HG03378 (cell line): ENCODE results near the gene DLX3.

Experiments used
- ATAC-seq: cut with Tn5 transposase; IDR thresholded peaks from one replicate; pipeline ENCODE4 v1.9.1; 2021; ENCODE audit warnings: mild to moderate bottlenecking, moderate library complexity; ENCODE audit not compliant: unreplicated experiment

Gene DLX3

GRCh38 chr17:49992933-49993422 lies 2.0 kb downstream of the DLX3 start:
- ATAC-seq: no peak

GRCh38 chr17:49992191-49992932 lies 2.7 kb downstream of the DLX3 start:
- ATAC-seq: no peak

- no peak for ATAC-seq
These were observed 3.6 kb downstream of the DLX3 start for GRCh38 chr17:49991409-49991808.

- ATAC-seq: no peak
These were observed 4.1 kb downstream of the DLX3 start for GRCh38 chr17:49990921-49991320.

DNA sequence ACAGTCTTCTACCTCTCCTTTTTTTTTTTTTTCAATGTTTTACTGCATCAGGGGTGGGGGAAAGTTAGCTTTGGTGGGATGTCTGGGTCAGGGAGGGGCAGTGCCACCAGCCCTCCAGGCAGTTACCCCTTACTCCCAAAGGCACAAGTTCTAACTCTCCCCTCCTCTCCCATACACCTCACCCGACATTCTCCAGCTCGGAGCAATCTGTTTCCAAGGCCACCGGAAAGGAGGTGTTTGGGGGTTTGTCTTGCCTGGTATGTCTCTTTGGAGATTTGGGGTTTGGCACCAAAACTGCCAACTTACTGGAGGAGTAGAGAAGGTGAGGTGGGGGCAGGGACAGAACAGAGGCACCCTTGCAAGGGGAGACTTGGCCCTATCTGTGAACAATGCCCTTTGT lies 4.7 kb downstream of the DLX3 start:
- no peak for ATAC-seq

DNA sequence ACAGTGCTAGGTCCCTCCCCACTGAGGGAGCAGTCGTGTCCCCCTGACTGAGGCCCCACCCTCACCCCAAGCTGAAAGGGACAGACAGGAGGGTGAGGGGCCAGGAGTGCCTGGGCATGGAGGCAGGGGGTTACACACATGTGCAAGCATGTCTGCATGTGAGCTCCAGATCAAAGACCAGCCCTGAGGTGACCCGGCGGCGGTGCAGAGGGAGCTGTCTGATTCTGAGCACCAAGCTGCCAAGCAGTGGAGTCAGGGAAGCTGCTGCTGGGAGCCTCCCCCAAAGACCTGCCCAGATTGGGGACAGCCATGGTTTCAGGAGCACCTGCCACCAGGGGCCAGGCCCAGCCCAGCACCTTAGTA lies 5.5 kb downstream of the DLX3 start:
- no peak for ATAC-seq

DNA sequence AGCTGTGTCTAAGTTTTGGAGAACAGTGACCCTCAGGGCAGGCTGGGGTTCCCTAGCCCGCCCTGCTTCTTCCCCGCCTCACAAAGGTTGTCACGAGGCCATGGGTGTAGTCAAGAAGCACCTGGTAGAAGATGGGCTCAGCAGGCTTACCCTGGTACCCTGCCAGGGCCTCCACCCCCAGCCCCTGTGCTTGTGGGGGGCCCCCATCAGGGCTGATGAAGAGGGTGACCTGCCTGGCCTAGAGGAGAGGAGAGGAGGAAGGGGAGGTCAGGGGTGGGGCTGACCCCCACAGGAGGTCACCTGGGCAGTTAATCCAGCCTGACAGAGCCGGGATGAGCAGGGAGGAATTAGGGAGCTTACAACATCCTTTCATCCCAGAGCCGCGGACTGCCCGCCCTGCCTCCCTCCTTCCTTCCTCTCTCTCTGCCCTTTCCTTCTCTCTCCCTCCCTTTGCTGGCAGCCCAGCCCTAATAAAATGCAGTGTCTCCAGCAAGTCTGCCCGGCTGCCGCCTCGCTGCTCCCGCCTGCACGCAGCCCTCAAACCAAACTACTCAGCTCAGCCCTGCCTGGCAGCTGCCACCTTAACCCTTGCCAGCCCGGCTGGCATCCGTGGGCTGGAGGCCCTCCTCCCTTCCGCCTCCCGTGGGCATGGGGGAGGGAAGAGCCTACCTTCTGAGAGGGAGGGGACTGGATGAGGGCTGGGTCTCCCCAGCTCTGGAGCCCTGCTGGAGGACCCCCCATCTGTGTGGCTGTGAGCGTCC lies 7.2 kb downstream of the DLX3 start:
- ATAC-seq: no peak

DNA sequence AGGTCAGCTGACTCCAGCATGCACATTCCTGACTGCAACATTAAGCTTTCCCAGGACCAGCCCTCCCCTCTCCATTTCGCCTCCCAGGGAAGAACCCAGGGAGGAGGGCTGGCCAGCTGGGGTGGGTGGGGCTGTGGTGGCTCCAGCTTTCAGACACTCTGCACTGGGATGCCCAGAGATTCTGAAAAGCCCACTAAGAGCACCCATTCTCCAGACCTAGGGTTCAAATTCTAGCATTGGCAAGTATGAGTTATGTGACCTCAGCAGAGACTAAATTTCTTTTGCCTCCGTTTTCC lies 7.8 kb downstream of the DLX3 start:
- no peak for ATAC-seq

DNA sequence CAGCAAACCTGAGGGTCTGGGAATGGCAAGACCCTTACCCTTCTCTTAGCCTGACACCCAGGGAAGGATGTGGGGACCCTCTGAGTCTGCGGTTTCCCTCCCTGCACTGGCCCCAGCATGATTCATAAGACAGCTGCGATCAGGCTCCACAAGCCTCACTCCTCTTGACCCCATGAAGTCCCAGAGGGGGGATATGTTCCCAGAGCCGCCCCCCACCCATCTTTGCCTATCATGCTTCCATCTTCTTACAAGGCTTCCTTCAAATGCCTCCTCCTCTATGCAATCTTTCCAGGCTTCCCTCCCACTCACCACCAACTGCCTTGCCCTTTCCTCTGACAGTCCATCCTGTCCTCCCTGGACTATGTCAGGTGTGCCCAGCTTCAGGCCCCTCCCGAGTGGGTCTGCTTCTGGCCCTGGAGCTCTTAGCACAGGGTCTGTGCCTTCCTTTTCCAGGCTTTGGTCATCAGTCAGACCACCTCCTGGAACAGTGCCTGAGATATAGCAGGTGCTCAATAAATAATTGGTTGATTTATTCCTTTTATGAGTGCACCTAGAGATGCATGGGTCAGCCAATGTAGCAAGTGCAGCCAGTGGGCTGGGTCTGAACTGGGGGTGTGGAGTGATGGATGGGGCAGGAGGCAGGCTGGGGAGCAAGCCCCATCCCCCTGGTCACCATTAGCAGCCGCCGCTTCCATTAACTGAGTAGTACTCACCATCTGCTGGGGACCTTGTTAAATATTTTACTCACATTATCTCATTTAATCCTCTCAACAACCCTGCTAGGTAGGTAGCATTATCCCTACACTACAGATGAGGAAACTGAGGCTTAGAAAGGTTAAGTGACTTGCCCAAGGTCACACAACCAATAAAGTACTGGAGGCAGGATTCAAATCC lies 8.4 kb downstream of the DLX3 start:
- no peak for ATAC-seq

GRCh38 chr17:49985310-49985990 lies 9.6 kb downstream of the DLX3 start:
- ATAC-seq: no peak

DNA sequence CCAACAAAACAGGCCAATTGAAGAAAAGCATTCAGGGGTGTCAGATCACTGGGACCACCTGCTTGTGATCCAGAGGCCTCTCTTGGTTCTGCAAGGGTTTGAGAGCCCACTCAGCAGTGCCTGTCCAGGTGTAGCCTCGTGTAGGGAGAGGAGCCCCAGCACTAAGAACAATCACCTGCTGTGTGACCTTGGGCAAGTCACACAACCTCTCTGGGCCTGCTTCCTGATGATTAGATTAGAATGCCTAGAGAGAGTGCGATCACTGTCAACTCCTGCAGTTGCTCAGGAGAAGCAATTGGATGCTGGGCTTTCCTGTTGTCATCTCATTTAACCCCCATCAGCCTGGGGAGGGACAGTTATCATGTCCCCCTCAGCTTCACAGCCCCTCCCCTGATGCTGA lies 10.2 kb downstream of the DLX3 start:
- no peak for ATAC-seq

DNA sequence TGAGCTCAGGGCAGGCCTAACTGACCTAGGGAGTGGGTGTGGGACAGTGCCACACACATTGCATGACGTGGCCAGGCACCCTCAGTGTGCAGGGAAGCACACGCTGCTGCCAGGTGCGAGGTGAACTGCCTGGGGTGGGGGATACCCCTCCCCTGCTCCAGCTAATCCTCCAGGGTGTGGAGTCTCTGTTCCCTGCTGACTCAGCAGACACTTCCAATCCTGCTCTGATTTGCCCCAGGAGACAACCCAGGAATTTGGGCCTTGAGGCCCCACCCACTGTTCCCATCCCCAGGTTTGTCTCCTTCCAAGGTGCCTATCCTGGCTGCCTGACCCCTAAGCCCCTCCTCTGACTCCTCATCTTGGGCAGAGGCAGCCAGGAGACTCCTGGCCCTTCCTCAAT lies 10.7 kb downstream of the DLX3 start:
- no peak for ATAC-seq

GRCh38 chr17:49980703-49981197 lies 14.3 kb downstream of the DLX3 start:
- no peak for ATAC-seq

DNA sequence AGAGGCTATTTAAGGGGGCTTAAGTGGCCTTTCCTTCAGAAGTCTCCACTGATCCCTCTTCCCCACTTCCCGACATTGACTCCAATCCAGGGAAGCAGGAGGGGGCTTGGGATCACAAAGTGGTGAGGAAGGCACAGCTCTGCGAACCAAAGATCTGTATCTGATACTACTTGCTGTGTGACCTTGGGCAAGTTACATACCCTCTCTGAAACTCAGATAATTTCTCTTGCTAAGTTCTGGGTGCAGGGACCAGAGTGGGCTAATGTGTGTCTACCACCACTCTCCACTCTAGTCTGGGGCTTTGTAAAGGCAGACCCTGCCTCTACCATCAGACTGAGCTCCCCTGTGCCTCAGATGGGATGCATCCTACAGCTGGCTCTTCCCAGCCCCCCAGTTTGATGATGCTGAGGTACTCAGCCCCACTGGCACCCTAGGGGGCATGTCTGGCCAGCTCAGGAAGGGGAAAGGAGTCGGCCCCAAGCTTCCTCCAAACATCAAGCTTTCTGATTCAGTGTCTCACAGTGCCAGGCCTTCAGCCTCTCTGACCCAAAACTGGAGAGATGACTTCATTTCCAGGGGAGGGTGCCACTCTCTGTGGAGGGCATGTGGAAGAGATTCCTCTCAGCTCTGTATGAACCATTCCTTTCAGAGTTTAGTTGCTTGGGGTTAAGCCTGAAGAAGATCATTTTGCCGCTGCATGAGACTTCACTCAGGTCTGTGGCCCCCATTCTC lies 15.1 kb downstream of the DLX3 start:
- ATAC-seq: no peak

DNA sequence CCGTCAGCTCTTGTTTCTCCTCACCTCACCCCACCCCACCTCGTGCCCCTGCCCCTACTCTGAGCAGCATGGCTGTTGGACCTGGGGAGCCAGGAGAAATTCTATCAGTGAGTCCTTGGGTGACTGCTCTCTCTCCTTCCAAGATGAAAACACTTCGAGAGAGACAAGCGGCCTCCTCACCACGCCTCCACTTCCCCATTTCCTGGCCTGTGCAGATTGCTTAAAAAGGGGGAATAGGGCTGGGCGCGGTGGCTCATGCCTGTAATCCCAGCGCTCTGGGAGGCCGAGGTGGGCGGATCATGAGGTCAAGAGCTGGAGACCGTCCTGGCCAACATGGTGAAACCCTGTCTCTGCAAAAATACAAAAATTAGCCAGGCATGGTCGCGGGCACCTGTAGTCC lies 16.5 kb downstream of the DLX3 start:
- ATAC-seq: no peak

DNA sequence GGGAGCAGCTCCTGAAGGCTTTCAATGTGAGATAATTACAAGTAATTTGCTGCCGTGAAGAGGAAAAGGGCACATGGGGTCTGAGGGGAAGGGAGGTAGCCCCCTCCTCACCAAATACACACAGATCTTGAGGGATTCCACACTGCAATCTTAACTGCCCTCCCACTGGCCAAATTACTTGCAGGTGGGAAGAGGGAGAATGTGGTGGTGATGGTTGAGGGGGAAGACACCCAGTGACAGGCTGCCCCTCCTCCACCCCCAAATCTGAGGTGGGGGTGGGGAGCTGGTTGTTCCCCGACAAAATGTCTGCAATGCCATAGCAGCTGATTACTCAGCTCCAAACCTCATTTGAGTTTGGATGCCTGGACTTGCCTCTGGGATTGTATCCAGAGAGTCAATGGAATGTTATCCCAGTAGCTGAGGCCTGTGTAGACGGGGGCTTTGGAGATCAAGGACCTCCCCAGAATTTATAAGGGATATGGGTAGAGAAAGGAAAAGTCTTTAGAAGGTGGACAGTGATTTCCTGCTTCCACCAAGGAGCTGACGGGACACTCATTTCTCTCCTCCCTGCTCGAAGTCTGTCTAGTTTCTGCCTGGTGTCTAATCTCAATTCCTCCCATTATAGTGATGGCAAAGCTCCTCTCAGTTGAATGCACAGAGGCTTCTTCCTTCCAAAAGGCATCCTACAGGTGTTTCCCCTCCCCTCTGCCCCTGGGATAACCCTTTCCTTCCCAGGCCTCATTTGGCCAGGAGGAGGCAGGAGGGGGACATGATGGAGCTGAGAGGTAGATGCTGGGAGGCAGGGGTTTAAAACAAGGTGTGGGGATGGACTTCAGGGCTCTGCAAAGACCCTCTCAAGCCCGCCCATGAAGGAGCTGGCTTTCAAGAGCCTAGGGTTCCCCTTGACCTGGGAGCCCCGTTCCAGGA lies 17.3 kb downstream of the DLX3 start:
- ATAC-seq: no peak

DNA sequence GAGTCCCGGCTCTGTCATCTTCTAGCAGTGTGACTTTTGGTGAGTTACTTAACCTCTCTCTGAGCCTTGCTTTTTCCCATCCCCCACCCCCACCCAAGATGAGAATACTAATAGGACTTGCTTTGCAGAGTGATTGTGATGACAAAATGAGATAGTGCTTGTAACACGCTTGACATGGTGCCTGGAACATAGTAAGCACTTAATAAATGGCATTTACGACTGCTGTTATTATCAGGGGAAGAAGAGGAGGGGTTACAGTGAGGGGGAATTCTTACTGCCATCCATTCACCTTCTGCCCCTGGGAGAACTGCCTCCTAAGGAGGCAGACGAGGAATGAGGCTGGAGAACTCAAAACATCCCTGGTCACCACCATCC lies 18.2 kb downstream of the DLX3 start:
- no peak for ATAC-seq

GRCh38 chr17:49976163-49976827 lies 18.7 kb downstream of the DLX3 start:
- no peak for ATAC-seq

GRCh38 chr17:49975531-49975930 lies 19.5 kb downstream of the DLX3 start:
- ATAC-seq: no peak
